Neural progenitor cell (in vitro differentiated cells): ENCODE data around the gene TLE3. TPM values are rescaled to one million over a fixed set of nuclear protein-coding genes. Genes with fewer than 3 reads are reported as not detected.

Experiments
- DNase-seq: peaks from one replicate; pipeline ENCODE4 v3.0.0-alpha.2; 2016; ENCODE audit warnings: low spot score
- H2AFZ ChIP-seq: fragments of 200-600 bp; sonication (generic); replicated peaks from 2 replicates; pipeline ENCODE4 v1.6.1; 2016; ENCODE audit warnings: antibody characterized with exemption
- H3F3A ChIP-seq: fragments of 200-600 bp; sonication (generic); 2 replicates; pipeline ENCODE4 v1.6.1; 2016; ENCODE audit warnings: antibody characterized with exemption, low read depth
- H3K27ac ChIP-seq: fragments of 200-600 bp; sonication (generic); 2 replicates; pipeline ENCODE4 v1.5.1; 2016; ENCODE audit warnings: mild to moderate bottlenecking
- H3K27me3 ChIP-seq: fragments of 200-600 bp; sonication (generic); 2 replicates; pipeline ENCODE4 v1.6.1; 2016; ENCODE audit warnings: mild to moderate bottlenecking, moderate library complexity
- H3K36me3 ChIP-seq: fragments of 200-600 bp; sonication (generic); 2 replicates; pipeline ENCODE4 v1.5.1; 2016
- H3K4me1 ChIP-seq: fragments of 200-600 bp; sonication (generic); 2 replicates; pipeline ENCODE4 v1.6.1; 2016; ENCODE audit warnings: mixed run types
- H3K4me2 ChIP-seq: fragments of 200-600 bp; sonication (generic); 2 replicates; pipeline ENCODE4 v1.6.1; 2016
- H3K4me3 ChIP-seq: fragments of 200-600 bp; sonication (generic); 2 replicates; pipeline ENCODE4 v1.5.1; 2016
- H3K79me2 ChIP-seq: fragments of 200-600 bp; sonication (generic); 2 replicates; pipeline ENCODE4 v1.6.1; 2016; ENCODE audit warnings: low read depth
- H3K9ac ChIP-seq: fragments of 200-600 bp; sonication (generic); 2 replicates; pipeline ENCODE4 v1.6.1; 2016
- H3K9me3 ChIP-seq: fragments of 200-600 bp; sonication (generic); 2 replicates; pipeline ENCODE4 v1.5.1; 2016; ENCODE audit warnings: low read depth
- H4K20me1 ChIP-seq: fragments of 200-600 bp; sonication (generic); 2 replicates; pipeline ENCODE4 v1.6.1; 2016; ENCODE audit warnings: low read depth
- H3K27ac Mint-ChIP-seq: 3 replicates; pipeline ENCODE4 v1.8.0; 2021; ENCODE audit warnings: mixed read lengths
- H3K27me3 Mint-ChIP-seq: 2 replicates; pipeline ENCODE4 v1.8.0; 2022; ENCODE audit warnings: low read depth, mild to moderate bottlenecking, inconsistent platforms, moderate library complexity, mixed read lengths; ENCODE audit not compliant: insufficient read depth
- H3K36me3 Mint-ChIP-seq: 3 replicates; pipeline ENCODE4 v1.8.0; 2021; ENCODE audit warnings: mixed read lengths
- H3K4me1 Mint-ChIP-seq: 3 replicates; pipeline ENCODE4 v1.8.0; 2021; ENCODE audit warnings: mixed read lengths
- H3K4me3 Mint-ChIP-seq: 3 replicates; pipeline ENCODE4 v1.8.0; 2021; ENCODE audit warnings: mild to moderate bottlenecking, moderate library complexity, mixed read lengths
- H3K9me3 Mint-ChIP-seq: 3 replicates; pipeline ENCODE4 v1.8.0; 2020; ENCODE audit warnings: mixed read lengths
- CTCF ChIP-seq: fragments of 200-600 bp; sonication (generic); IDR thresholded peaks from 2 replicates; pipeline ENCODE4 v1.5.1; 2017; ENCODE audit warnings: antibody characterized with exemption, mild to moderate bottlenecking
- EZH2 ChIP-seq: fragments of 200-600 bp; sonication (generic); IDR thresholded peaks from 2 replicates; pipeline ENCODE4 v1.6.1; 2017; ENCODE audit warnings: antibody characterized with exemption, mild to moderate bottlenecking, moderate library complexity
- EZH2phosphoT487 ChIP-seq: fragments of 200-600 bp; sonication (generic); IDR thresholded peaks from 2 replicates; pipeline ENCODE4 v1.6.1; 2017; ENCODE audit warnings: antibody characterized with exemption
- total RNA-seq: library from RNA; depleted of rRNA; stranded (reverse); fragments of >200 nt; gene quantifications from 2 replicates; pipeline ENCODE4 v1.2.3, GENCODE V29; 2015; ENCODE audit warnings: low replicate concordance

Gene TLE3
- total RNA-seq, 1 donor from 2014 or later: 22.1 TPM

GRCh38 chr15:70128414-70129140 is 30.9 kb upstream of the TLE3 start:
- no peaks in the 10 kb centered on the region for H3K9me3 Mint-ChIP-seq
- no peak for DNase-seq
- Histone ChIP-seq H3K4me3 (no peak overlapping the region), H3K27ac (no peak overlapping the region), H2AFZ (no peak overlapping the region), H3F3A (no peaks in the 10 kb centered on the region), H4K20me1 (no peaks in the 10 kb centered on the region), H3K27me3 (no peaks in the 10 kb centered on the region), H3K9me3 (no peaks in the 10 kb centered on the region), H3K79me2 (no peaks in the 10 kb centered on the region), H3K4me1 (no peaks in the 10 kb centered on the region), H3K4me2 (no peak overlapping the region), H3K36me3 (no peaks in the 10 kb centered on the region), H3K9ac (no peak overlapping the region)
- TF ChIP-seq EZH2 (no peak), CTCF (no peak), EZH2phosphoT487 (no peak)
- H3K36me3 Mint-ChIP-seq: no peaks in the 10 kb centered on the region
- no peak overlapping the region for H3K4me3 Mint-ChIP-seq
- H3K4me1 Mint-ChIP-seq: peaks cover 16% of the 10 kb centered on the region
- peaks cover 11% of the 10 kb centered on the region for H3K27me3 Mint-ChIP-seq
- H3K27ac Mint-ChIP-seq: no peak overlapping the region

DNA sequence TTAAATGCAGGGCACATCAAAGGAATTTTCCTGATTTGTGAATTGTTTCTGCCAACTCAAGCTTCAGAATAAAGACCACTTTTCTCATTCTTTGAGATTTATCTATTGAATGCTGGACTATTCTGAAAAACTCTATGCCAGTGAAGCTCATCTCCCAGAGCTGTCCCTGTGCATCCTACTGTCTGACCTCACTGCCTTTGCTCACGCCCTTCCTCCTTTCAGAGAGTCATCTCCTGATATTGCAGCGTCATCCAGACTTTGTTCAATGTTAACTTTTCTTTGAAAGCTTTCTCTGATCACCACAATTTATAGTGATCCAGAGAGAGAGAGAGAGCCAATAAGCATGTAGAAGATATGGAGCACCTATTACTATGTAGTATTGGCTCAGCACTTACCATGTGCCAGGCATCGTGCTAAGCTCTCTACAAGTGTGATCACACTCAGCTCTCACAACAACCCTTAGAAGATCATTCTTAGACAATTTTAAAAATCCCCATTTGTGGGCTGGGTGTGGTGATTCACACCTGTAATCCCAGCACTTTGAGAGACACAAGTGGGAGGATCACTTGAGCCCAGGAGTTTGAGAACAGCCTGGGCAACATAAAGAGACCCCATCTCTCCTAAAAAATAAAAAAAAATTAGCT is 30.2 kb upstream of the TLE3 start:
- H3K4me1 ChIP-seq: no peaks in the 10 kb centered on the region
- no peak overlapping the region for H3K27ac ChIP-seq
- Mint-ChIP-seq H3K4me3 (no peak overlapping the region), H3K27ac (peak overlapping the region; percentile 25), H3K27me3 (peaks cover 13% of the 10 kb centered on the region), H3K36me3 (no peaks in the 10 kb centered on the region), H3K9me3 (no peaks in the 10 kb centered on the region), H3K4me1 (peaks cover 16% of the 10 kb centered on the region)
- H3K4me2 ChIP-seq: no peak overlapping the region
- TF ChIP-seq CTCF (no peak), EZH2 (no peak), EZH2phosphoT487 (no peak)
- DNase-seq: no peak
- no peak overlapping the region for H2AFZ ChIP-seq
- H3K9me3 ChIP-seq: no peaks in the 10 kb centered on the region
- no peaks in the 10 kb centered on the region for H3K27me3 ChIP-seq
- no peak overlapping the region for H3K4me3 ChIP-seq
- no peaks in the 10 kb centered on the region for H4K20me1 ChIP-seq
- no peaks in the 10 kb centered on the region for H3F3A ChIP-seq
- no peaks in the 10 kb centered on the region for H3K36me3 ChIP-seq
- no peak overlapping the region for H3K9ac ChIP-seq
- no peaks in the 10 kb centered on the region for H3K79me2 ChIP-seq

DNA sequence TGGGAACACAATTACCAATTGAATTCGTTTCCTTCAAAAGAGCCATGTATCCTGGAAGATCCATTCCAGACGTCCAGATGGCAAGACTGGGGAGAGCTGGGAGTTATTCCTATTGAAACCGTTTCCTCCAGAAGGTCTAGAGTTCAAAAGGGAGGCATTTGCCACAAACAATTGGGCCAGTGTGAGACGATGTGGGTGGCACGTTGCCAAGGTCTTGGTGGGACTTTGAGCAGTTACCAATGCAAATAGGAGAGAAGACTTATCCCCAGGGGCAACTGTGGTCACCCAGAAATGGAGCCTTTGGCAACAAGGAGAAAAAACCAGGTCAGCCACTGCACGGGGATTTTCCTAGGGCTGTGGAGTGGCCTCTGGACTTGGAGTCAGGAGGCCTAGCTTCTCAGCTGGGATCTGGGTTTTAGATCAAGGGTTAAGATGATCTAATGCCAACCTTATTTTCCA is 29.6 kb upstream of the TLE3 start:
- Histone ChIP-seq H3F3A (no peaks in the 10 kb centered on the region), H3K9ac (no peak overlapping the region), H4K20me1 (no peaks in the 10 kb centered on the region), H3K9me3 (no peaks in the 10 kb centered on the region), H3K27ac (no peak overlapping the region), H3K4me2 (no peak overlapping the region), H3K27me3 (no peaks in the 10 kb centered on the region), H3K36me3 (no peaks in the 10 kb centered on the region), H2AFZ (no peak overlapping the region), H3K4me1 (no peaks in the 10 kb centered on the region), H3K79me2 (no peaks in the 10 kb centered on the region), H3K4me3 (no peak overlapping the region)
- H3K27ac Mint-ChIP-seq: peak overlapping the region; percentile 75
- no peak for TF ChIP-seq CTCF
- no peak for TF ChIP-seq EZH2phosphoT487
- no peak for TF ChIP-seq EZH2
- no peak overlapping the region for H3K4me3 Mint-ChIP-seq
- no peak for DNase-seq
- no peaks in the 10 kb centered on the region for H3K36me3 Mint-ChIP-seq
- H3K4me1 Mint-ChIP-seq: peaks cover 17% of the 10 kb centered on the region
- H3K9me3 Mint-ChIP-seq: no peaks in the 10 kb centered on the region
- peaks cover 12% of the 10 kb centered on the region for H3K27me3 Mint-ChIP-seq
